ENCODE results near the gene ACSS3. TPM values are rescaled to one million over a fixed set of nuclear protein-coding genes. Genes with fewer than 3 reads are reported as not detected.

Gene ACSS3
- total RNA-seq: 8.9 and 12.9 TPM in 2 replicates

DNA sequence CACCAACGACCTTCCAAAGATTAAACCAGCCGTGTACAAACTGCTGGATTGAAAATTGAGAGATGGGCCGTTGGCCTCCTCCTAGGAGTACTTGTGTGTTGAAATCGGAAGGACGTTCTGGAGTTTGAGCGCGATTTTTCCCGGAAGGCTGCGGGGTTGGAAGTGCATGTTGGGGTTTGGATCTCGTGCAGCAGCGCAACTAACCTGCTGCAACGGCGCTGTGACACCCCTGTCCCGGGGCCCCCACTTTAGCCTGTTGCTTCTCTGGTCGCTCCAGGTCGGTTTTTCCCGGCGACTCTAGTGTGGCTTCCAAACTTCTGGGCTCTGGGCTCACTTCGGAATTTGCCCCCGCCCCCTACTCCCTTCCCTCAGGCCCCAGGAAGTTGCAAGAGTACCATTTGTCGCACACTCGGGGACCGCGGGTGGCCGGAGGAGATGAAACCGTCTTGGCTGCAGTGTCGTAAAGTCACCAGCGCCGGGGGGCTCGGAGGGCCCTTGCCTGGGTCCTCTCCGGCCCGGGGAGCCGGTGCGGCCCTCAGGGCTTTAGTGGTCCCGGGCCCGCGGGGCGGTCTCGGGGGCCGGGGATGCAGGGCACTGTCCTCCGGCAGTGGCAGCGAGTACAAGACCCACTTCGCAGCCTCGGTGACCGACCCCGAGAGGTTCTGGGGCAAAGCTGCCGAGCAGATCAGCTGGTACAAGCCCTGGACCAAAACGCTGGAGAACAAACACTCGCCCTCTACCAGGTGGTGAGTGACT lies at the start of gene ACSS3:
Gene ACSS3, plus strand, starts transcription at position 394 of the 756 bp plus-strand sequence. Its CDS starts 42 bp downstream, at position 436.

Other genes starting within 250 kb of the ACSS3 start
- 13.8 and 18.3 TPM in 2 replicates for gene LIN7A, start 140.1 kb upstream of the ACSS3 start, total RNA-seq